Activated CD4-positive, alpha-beta T cell treated with anti-CD3 and anti-CD28 coated beads, Interleukin-2, amount 10 ng/mL, durations not matched to agents 7 days and 5 days (primary cell): ENCODE measurements around the gene FHIP2A. TPM values are rescaled to one million over a fixed set of nuclear protein-coding genes. Genes with fewer than 3 reads are reported as not detected.
A peak's percentile ranks its signal among the peaks of the same experiment; 100 is the strongest.
"Not testable (repeated sequence)": the region's sequence is repeated elsewhere in the genome, so short reads cannot be mapped to it uniquely, and the experiment has no call there.

Source experiments
- CTCF ChIA-PET: fragments of 350-600 bp; sonication (Branson Sonifier 250); formaldehyde crosslinking; loops from one replicate; lab custom pipeline; 2021; ENCODE audit warnings: antibody characterized with exemption; lab: Charles Lee
- POLR2A ChIA-PET: fragments of 350-600 bp; sonication (Branson Sonifier 250); formaldehyde crosslinking; loops from one replicate; lab custom pipeline; 2021; ENCODE audit warnings: antibody characterized with exemption; lab: Charles Lee
- DNase-seq: peaks from one replicate; pipeline ENCODE4 v3.0.0-alpha.2; 2020
- H3K27ac Mint-ChIP-seq: one replicate; pipeline ENCODE4 v1.8.0; 2021; ENCODE audit warnings: mild to moderate bottlenecking, moderate library complexity, mixed read lengths
- H3K27me3 Mint-ChIP-seq: one replicate; pipeline ENCODE4 v1.8.0; 2021; ENCODE audit warnings: mixed read lengths
- H3K36me3 Mint-ChIP-seq: one replicate; pipeline ENCODE4 v1.8.0; 2021; ENCODE audit warnings: low read depth, mixed read lengths
- H3K4me1 Mint-ChIP-seq: one replicate; pipeline ENCODE4 v1.8.0; 2021; ENCODE audit warnings: mixed read lengths
- H3K4me3 Mint-ChIP-seq: one replicate; pipeline ENCODE4 v1.8.0; 2021; ENCODE audit warnings: mild to moderate bottlenecking, moderate library complexity, mixed read lengths
- H3K9me3 Mint-ChIP-seq: one replicate; pipeline ENCODE4 v1.8.0; 2021; ENCODE audit warnings: mixed read lengths
- total RNA-seq, 2 experiments: library from RNA; stranded (reverse); gene quantifications; one replicate each; pipeline ENCODE4 v1.2.3, GENCODE V29; 2021

Gene FHIP2A
- total RNA-seq, 2 experiments from 2014 or later, result 23.3 to 34.2 TPM

GRCh38 chr10:114822444-114823076 is 980 bp downstream of the FHIP2A start:
- Mint-ChIP-seq H3K27ac (peak overlapping the region; percentile 94), H3K36me3 (peaks cover 22% of the 10 kb centered on the region), H3K9me3 (peaks cover 2% of the 10 kb centered on the region), H3K4me3 (peak overlapping the region; percentile 96), H3K27me3 (peaks cover 13% of the 10 kb centered on the region), H3K4me1 (peaks cover 43% of the 10 kb centered on the region)
- ChIA-PET CTCF (interaction anchor here (0.7 to 3.2 kb wide), 13 partner anchors 7 to 275 kb away, joined by 3 to 36 read pairs (median 5); no protein-coding TSS in a partner anchor), POLR2A (interaction anchor here (0.5 kb wide), 1 partner anchor 19 kb away, joined by 5 read pairs; no protein-coding TSS in a partner anchor)
- peak; percentile 32 for DNase-seq

- H3K36me3 Mint-ChIP-seq, result peaks cover 22% of the 10 kb centered on the region
- DNase-seq, result no peak
- peaks cover 2% of the 10 kb centered on the region for H3K9me3 Mint-ChIP-seq
- peaks cover 10% of the 10 kb centered on the region for H3K27me3 Mint-ChIP-seq
- peak overlapping the region; percentile 96 for H3K4me3 Mint-ChIP-seq
- H3K27ac Mint-ChIP-seq, result peak overlapping the region; percentile 94
- POLR2A ChIA-PET, result no interaction called here
- CTCF ChIA-PET, result interaction anchor here (1.6 to 3.2 kb wide), 6 partner anchors 11 to 138 kb away, joined by 5 to 36 read pairs (median 14); no protein-coding TSS in a partner anchor
- peaks cover 43% of the 10 kb centered on the region for H3K4me1 Mint-ChIP-seq
These were observed 1.5 kb downstream of the FHIP2A start for GRCh38 chr10:114823077-114823463.

DNA sequence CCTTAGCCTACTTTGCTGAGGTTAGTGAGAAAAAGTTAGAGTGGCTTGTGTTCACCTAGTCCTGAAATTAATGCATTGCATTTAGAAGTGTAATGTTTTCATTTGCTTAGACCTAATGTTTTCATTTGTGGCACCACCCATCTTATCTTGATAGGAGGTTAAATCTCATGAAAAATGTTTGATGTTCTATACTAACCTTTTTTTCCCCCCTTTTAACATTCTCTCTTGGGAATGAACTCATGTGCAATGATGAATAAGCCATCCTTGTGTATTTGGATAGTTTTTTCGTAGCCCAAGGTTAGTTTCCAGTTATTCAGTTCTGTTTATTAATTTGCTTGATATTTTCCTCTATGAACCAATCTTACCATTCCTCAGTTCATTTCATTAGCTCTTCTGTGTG is 2.8 kb downstream of the FHIP2A start:
- no peaks in the 10 kb centered on the region for H3K27me3 Mint-ChIP-seq
- H3K4me3 Mint-ChIP-seq, result peak overlapping the region; percentile 54
- H3K27ac Mint-ChIP-seq, result no peak overlapping the region
- CTCF ChIA-PET, result no interaction called here
- DNase-seq, result no peak
- peaks cover 46% of the 10 kb centered on the region for H3K4me1 Mint-ChIP-seq
- POLR2A ChIA-PET, result interaction anchor here (0.7 kb wide), 1 partner anchor 23 kb away, joined by 3 read pairs; no protein-coding TSS in a partner anchor
- H3K36me3 Mint-ChIP-seq, result peaks cover 26% of the 10 kb centered on the region
- H3K9me3 Mint-ChIP-seq, result peaks cover 2% of the 10 kb centered on the region

- CTCF ChIA-PET, result no interaction called here
- H3K9me3 Mint-ChIP-seq, result peaks cover 2% of the 10 kb centered on the region
- no peaks in the 10 kb centered on the region for H3K27me3 Mint-ChIP-seq
- H3K4me3 Mint-ChIP-seq, result no peak overlapping the region
- POLR2A ChIA-PET, result no interaction called here
- DNase-seq, result no peak
- peaks cover 52% of the 10 kb centered on the region for H3K4me1 Mint-ChIP-seq
- H3K36me3 Mint-ChIP-seq, result peaks cover 26% of the 10 kb centered on the region
- no peak overlapping the region for H3K27ac Mint-ChIP-seq
These were observed 4.1 kb downstream of the FHIP2A start for GRCh38 chr10:114825513-114826253.

- Mint-ChIP-seq H3K27ac (no peak overlapping the region), H3K4me3 (no peak overlapping the region), H3K36me3 (peaks cover 31% of the 10 kb centered on the region), H3K27me3 (no peaks in the 10 kb centered on the region), H3K9me3 (peaks cover 2% of the 10 kb centered on the region), H3K4me1 (peaks cover 32% of the 10 kb centered on the region)
- ChIA-PET CTCF (interaction anchor here (1.0 to 1.4 kb wide), 3 partner anchors 8 to 48 kb away, joined by 3 to 5 read pairs (median 3); partner anchors contain the start of gene FHIP2A), POLR2A (no interaction called here)
- DNase-seq, result no peak
These were observed 7.8 kb downstream of the FHIP2A start for GRCh38 chr10:114829160-114829909.

DNA sequence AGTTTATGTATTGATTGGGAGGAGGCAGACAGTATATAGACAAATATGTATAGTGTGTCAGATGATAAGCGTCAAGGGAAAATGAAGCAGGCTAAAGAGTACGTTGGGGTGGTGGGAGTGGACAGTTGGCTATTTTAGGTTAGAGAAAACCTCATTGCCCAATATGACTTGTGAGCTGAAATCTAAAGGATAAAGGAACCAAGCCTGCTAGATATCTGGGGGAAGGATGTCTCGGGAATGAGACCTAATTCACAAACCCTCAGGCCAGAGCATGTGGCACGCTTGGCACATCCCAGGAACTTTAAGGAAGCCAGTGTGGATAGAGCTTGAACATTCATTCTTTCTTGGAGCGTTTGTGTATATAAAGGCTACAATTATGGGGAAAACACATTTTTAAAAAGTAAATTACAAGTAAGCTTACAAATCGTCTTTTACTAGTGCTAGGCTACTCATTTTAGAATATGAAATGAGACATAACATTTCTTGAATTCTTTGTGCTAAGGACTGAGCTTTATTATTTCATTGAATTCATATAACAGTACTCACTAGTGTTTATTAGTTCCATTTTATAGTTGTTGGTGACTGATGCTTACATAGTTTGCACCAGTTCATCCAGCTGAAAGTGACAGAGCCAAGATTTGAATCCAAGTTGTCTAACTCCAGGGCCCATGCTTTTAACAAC is 9.7 kb downstream of the FHIP2A start:
- ChIA-PET CTCF (interaction anchor here (1.3 to 1.6 kb wide), 2 partner anchors 10 to 16 kb away, joined by 3 to 10 read pairs; partner anchors contain the start of gene FHIP2A), POLR2A (no interaction called here)
- H3K4me3 Mint-ChIP-seq, result no peak overlapping the region

GRCh38 chr10:114837690-114838089 is 16.1 kb downstream of the FHIP2A start:
- peaks cover 42% of the 10 kb centered on the region for H3K36me3 Mint-ChIP-seq
- H3K27ac Mint-ChIP-seq, result no peak overlapping the region
- H3K9me3 Mint-ChIP-seq, result no peaks in the 10 kb centered on the region
- H3K4me1 Mint-ChIP-seq, result peaks cover 2% of the 10 kb centered on the region
- POLR2A ChIA-PET, result no interaction called here
- H3K4me3 Mint-ChIP-seq, result no peak overlapping the region
- CTCF ChIA-PET, result interaction anchor here (3.6 kb wide), 1 partner anchor 15 kb away, joined by 13 read pairs; the partner anchor contains the start of gene FHIP2A
- H3K27me3 Mint-ChIP-seq, result no peaks in the 10 kb centered on the region
- no peak for DNase-seq

More for the DNA sequence above, 9.7 kb downstream of the FHIP2A start:
- Mint-ChIP-seq H3K27ac (no peak overlapping the region), H3K9me3 (peaks cover 2% of the 10 kb centered on the region), H3K36me3 (peaks cover 31% of the 10 kb centered on the region), H3K4me1 (peaks cover 15% of the 10 kb centered on the region), H3K27me3 (no peaks in the 10 kb centered on the region)
- DNase-seq, result no peak

GRCh38 chr10:114839901-114840300 is 18.3 kb downstream of the FHIP2A start:
- peaks cover 39% of the 10 kb centered on the region for H3K36me3 Mint-ChIP-seq
- ChIA-PET CTCF (no interaction called here), POLR2A (no interaction called here)
- H3K27ac Mint-ChIP-seq, result no peak overlapping the region
- DNase-seq, result no peak
- no peak overlapping the region for H3K4me3 Mint-ChIP-seq
- H3K27me3 Mint-ChIP-seq, result no peaks in the 10 kb centered on the region
- H3K9me3 Mint-ChIP-seq, result no peaks in the 10 kb centered on the region
- H3K4me1 Mint-ChIP-seq, result no peaks in the 10 kb centered on the region

- CTCF ChIA-PET, result interaction anchor here (1.1 kb wide), 1 partner anchor 16 kb away, joined by 3 read pairs; no protein-coding TSS in a partner anchor
- DNase-seq, result no peak
- H3K4me1 Mint-ChIP-seq, result peaks cover 2% of the 10 kb centered on the region
- no peak overlapping the region for H3K27ac Mint-ChIP-seq
- POLR2A ChIA-PET, result no interaction called here
- H3K27me3 Mint-ChIP-seq, result no peaks in the 10 kb centered on the region
- H3K4me3 Mint-ChIP-seq, result no peak overlapping the region
- peaks cover 48% of the 10 kb centered on the region for H3K36me3 Mint-ChIP-seq
- no peaks in the 10 kb centered on the region for H3K9me3 Mint-ChIP-seq
These were observed 24.6 kb downstream of the FHIP2A start for GRCh38 chr10:114845978-114846693.

GRCh38 chr10:114847517-114847916 is 25.9 kb downstream of the FHIP2A start:
- not testable (repeated sequence) for H3K9me3 Mint-ChIP-seq, H3K27me3 Mint-ChIP-seq

GRCh38 chr10:114849674-114850073 is 28.1 kb downstream of the FHIP2A start:
- H3K27ac Mint-ChIP-seq, result no peak overlapping the region
- no peaks in the 10 kb centered on the region for H3K27me3 Mint-ChIP-seq
- no peak overlapping the region for H3K4me3 Mint-ChIP-seq
- DNase-seq, result no peak
- H3K4me1 Mint-ChIP-seq, result peaks cover 2% of the 10 kb centered on the region
- peaks cover 54% of the 10 kb centered on the region for H3K36me3 Mint-ChIP-seq
- ChIA-PET POLR2A (no interaction called here), CTCF (no interaction called here)
- no peaks in the 10 kb centered on the region for H3K9me3 Mint-ChIP-seq

More at GRCh38 chr10:114847517-114847916, 25.9 kb downstream of the FHIP2A start:
- POLR2A ChIA-PET, H3K4me1 Mint-ChIP-seq, H3K27ac Mint-ChIP-seq, DNase-seq, H3K4me3 Mint-ChIP-seq: not testable (repeated sequence)
- CTCF ChIA-PET, result interaction anchor here (0.6 to 1.1 kb wide), 3 partner anchors 17 to 889 kb away, joined by 3 to 4 read pairs (median 4); no protein-coding TSS in a partner anchor
- H3K36me3 Mint-ChIP-seq, result peaks cover 53% of the 10 kb centered on the region
